GM21723 (cell line): Measurements from ENCODE around the gene PCDHGA5.
"Not testable (repeated sequence)": the region's sequence is repeated elsewhere in the genome, so short reads cannot be mapped to it uniquely, and the experiment has no call there.

Experiments
- ATAC-seq: cut with Tn5 transposase; IDR thresholded peaks from one replicate; pipeline ENCODE4 v1.9.1; 2021; ENCODE audit warnings: mild to moderate bottlenecking, moderate library complexity; ENCODE audit not compliant: unreplicated experiment

The PCDHGA5 gene

DNA sequence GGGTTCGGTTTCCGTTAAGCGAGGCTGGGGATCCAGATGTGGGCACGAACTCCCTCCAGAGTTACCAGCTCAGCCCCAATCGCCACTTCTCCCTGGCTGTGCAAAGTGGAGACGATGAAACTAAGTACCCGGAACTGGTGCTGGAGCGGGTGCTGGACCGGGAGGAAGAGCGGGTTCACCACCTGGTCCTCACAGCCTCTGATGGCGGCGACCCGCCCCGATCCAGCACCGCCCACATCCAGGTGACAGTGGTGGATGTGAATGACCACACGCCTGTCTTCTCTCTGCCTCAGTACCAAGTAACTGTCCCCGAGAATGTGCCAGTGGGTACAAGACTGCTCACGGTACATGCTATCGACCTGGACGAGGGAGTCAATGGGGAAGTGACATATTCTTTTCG lies 19.4 kb downstream of the PCDHGA5 start:
- ATAC-seq = no peak

DNA sequence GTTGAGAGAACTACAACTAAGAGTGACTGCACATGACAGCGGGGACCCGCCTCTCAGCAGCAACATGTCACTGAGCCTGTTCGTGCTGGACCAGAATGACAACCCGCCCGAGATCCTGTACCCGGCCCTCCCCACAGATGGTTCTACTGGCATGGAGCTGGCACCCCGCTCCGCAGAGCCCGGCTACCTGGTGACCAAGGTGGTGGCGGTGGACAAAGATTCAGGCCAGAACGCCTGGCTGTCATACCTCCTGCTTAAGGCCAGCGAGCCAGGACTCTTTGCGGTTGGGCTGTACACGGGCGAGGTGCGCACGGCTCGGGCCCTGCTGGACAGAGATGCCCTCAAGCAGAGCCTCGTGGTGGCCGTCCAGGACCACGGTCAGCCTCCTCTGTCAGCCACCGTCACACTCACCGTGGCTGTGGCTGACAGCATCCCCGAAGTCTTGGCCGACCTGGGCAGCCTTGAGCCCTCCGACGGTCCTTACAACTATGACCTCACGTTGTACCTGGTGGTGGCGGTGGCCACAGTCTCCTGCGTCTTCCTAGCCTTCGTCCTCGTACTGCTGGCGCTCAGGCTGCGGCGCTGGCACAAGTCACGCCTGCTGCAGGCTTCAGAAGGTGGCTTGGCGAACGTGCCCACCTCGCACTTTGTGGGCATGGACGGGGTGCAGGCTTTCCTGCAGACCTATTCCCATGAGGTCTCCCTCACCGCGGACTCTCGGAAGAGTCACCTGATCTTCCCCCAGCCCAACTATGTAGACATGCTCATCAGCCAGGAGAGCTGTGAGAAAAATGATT lies 20.7 kb downstream of the PCDHGA5 start:
- no peak for ATAC-seq

DNA sequence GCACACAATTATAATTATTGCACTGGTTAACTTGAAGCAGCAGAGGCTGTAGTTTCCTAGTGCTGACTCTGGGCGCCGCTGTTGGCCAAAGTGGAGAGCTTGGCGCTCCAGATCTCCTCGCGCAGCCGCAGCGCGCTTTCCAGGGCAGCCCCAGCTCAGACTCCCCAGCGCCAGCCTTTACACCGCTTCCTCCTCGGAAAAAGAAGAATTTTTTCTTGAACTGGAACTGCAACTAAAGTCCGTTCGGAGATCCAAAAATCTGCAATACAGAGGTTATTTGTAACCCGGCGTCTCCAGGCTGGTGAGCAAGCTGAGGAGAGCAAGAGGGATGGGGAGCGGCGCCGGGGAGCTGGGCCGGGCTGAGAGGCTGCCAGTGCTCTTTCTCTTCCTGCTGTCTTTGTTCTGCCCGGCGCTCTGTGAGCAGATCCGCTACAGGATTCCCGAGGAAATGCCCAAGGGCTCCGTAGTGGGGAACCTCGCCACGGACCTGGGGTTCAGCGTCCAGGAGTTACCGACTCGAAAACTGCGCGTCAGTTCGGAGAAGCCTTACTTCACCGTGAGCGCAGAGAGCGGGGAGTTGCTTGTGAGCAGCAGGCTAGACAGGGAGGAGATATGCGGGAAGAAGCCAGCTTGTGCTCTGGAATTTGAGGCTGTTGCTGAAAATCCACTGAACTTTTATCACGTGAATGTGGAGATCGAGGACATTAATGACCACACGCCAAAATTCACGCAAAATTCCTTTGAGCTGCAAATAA lies 23.8 kb downstream of the PCDHGA5 start, which contains the start of gene PCDHGB4:
PCDHGB4 (plus strand) TSS at position 142 of the 755 bp plus-strand sequence; CDS start at position 329, 187 bp downstream.
- ATAC-seq = not testable (repeated sequence)

DNA sequence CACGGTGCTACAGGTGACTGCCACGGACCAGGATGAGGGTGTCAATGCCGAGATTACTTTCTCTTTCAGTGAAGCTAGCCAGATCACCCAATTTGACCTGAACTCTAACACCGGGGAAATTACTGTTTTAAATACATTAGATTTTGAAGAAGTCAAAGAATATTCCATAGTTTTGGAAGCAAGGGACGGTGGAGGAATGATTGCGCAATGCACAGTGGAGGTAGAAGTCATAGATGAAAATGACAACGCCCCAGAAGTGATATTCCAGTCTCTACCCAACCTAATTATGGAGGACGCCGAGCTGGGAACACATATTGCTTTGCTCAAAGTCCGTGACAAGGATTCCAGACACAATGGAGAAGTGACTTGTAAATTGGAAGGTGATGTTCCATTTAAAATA lies 24.7 kb downstream of the PCDHGA5 start:
- no peak for ATAC-seq

DNA sequence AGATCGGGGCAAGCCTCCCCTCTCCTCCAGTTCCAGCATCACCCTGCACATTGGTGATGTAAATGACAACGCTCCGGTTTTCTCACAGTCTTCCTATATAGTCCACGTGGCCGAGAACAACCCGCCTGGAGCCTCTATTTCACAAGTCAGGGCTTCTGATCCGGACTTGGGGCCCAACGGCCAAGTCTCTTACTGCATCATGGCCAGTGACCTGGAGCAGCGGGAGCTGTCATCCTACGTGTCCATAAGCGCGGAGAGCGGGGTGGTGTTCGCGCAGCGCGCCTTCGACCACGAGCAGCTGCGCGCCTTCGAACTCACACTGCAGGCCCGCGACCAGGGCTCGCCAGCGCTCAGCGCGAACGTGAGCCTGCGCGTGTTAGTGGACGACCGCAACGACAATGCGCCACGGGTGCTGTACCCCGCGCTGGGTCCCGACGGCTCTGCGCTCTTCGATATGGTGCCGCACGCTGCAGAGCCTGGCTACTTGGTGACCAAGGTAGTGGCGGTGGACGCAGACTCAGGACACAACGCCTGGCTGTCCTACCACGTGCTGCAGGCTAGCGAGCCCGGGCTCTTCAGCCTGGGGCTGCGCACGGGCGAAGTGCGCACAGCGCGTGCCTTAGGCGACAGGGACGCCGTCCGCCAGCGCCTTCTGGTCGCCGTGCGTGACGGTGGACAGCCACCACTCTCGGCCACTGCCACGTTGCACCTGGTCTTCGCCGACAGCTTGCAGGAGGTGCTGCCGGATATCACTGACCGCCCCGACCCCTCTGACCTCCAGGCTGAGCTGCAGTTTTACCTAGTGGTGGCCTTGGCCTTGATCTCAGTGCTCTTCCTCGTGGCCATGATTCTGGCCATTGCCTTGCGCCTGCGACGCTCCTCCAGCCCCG lies 25.4 kb downstream of the PCDHGA5 start:
- no peak for ATAC-seq

DNA sequence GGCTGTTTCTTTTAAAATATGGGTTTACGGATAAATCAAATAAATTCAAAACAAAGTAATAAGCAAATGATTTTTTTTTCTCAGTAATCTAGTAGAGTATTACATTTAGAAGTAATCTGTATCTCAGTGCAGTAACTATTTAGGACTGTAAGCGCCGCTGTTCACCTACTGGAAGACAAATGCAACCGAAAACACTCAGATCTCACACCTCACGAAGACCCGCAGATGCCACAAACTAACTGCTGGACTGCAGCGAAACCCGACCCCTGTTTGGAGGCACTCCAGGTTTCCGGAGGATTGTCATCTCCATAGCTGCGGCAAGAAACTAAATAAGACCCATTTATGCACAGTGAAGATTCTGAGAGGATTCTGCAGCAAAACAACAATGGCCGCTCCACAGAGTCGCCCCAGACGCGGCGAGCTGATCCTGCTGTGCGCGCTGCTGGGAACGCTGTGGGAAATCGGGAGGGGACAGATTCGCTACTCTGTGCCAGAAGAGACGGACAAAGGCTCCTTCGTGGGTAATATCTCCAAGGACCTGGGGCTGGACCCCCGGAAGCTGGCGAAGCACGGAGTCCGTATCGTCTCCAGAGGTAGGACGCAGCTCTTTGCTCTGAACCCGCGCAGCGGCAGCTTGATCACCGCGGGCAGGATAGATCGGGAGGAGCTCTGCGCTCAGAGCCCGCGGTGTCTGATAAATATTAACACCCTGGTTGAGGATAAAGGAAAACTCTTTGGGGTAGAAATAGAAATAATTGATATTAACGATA lies 28.7 kb downstream of the PCDHGA5 start, which contains the start of gene PCDHGA8:
PCDHGA8 (plus strand) TSS at position 205 of the 770 bp plus-strand sequence; CDS start at position 386, 181 bp downstream.
- ATAC-seq = no peak

DNA sequence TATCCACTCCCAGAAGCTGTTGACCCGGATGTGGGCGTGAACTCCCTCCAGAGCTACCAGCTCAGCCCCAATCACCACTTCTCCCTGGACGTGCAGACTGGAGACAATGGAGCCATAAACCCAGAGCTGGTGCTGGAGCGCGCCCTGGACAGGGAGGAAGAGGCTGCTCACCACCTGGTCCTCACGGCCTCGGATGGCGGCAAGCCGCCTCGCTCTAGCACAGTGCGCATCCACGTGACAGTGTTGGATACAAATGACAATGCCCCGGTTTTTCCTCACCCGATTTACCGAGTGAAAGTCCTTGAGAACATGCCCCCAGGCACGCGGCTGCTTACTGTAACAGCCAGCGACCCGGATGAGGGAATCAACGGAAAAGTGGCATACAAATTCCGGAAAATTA lies 29.3 kb downstream of the PCDHGA5 start:
- ATAC-seq = no peak

DNA sequence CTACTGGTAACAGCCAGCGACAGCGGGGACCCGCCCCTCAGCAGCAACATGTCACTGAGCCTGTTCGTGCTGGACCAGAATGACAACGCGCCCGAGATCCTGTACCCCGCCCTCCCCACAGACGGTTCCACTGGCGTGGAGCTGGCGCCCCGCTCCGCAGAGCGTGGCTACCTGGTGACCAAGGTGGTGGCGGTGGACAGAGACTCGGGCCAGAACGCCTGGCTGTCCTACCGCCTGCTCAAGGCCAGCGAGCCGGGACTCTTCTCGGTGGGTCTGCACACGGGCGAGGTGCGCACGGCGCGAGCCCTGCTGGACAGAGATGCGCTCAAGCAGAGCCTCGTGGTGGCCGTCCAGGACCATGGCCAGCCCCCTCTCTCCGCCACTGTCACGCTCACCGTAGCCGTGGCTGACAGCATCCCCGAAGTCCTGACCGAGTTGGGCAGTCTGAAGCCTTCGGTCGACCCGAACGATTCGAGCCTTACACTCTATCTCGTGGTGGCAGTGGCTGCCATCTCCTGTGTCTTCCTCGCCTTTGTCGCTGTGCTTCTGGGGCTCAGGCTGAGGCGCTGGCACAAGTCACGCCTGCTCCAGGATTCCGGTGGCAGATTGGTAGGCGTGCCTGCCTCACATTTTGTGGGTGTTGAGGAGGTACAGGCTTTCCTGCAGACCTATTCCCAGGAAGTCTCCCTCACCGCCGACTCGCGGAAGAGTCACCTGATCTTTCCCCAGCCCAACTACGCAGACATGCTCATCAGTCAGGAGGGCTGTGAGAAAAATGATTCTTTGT lies 30.6 kb downstream of the PCDHGA5 start:
- not testable (repeated sequence) for ATAC-seq

DNA sequence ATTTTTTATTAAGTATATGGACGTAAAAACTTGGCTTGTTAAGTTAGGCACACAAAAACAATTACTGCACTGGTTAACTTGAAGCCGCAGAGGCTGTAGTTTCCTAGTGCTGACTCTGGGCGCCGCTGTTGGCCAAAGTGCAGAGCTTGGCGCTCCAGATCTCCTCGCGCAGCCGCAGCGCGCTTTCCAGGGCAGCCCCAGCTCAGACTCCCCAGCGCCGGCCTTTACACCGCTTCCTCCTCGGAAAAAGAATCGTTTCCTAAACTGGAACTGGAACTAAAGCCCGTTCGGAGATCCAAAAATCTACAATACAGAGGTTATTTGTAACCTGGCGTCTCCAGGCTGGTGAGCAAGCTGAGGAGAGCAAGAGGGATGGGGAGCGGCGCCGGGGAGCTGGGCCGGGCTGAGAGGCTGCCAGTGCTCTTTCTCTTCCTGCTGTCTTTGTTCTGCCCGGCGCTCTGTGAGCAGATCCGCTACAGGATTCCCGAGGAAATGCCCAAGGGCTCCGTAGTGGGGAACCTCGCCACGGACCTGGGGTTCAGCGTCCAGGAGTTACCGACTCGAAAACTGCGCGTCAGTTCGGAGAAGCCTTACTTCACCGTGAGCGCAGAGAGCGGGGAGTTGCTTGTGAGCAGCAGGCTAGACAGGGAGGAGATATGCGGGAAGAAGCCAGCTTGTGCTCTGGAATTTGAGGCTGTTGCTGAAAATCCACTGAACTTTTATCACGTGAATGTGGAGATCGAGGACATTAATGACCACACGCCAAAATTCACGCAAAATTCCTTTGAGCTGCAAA lies 34.0 kb downstream of the PCDHGA5 start, which contains the start of gene PCDHGB5:
PCDHGB5 (plus strand) TSS at position 192 of the 796 bp plus-strand sequence; CDS start at position 373, 181 bp downstream.
- peak; percentile 99 for ATAC-seq

DNA sequence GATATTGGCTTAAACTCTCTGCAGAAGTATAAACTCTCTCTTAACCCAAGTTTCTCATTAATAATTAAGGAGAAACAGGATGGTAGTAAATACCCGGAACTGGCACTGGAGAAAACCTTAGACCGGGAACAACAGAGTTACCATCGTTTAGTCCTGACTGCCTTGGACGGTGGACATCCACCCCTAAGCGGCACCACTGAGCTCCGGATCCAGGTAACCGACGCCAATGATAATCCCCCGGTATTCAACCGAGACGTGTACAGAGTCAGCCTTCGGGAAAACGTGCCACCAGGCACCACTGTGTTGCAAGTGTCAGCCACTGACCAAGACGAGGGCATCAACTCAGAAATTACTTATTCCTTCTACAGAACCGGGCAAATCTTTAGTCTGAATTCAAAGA lies 34.6 kb downstream of the PCDHGA5 start:
- no peak for ATAC-seq

DNA sequence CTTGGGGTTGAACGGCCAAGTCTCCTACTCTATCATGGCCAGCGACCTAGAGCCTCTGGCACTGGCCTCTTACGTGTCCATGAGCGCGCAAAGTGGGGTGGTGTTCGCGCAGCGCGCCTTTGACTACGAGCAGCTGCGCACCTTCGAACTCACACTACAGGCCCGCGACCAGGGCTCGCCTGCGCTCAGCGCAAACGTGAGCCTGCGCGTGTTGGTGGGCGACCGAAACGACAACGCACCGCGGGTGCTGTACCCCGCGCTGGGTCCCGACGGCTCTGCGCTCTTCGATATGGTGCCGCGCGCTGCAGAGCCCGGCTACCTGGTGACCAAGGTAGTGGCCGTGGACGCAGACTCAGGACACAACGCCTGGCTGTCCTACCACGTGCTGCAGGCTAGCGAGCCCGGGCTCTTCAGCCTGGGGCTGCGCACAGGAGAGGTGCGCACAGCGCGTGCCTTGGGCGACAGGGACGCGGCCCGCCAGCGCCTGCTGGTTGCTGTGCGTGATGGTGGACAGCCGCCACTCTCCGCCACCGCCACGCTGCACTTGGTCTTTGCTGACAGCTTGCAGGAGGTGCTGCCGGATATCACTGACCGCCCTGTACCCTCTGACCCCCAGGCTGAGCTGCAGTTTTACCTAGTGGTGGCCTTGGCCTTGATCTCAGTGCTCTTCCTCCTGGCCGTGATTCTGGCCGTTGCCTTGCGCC lies 35.7 kb downstream of the PCDHGA5 start:
- no peak for ATAC-seq

DNA sequence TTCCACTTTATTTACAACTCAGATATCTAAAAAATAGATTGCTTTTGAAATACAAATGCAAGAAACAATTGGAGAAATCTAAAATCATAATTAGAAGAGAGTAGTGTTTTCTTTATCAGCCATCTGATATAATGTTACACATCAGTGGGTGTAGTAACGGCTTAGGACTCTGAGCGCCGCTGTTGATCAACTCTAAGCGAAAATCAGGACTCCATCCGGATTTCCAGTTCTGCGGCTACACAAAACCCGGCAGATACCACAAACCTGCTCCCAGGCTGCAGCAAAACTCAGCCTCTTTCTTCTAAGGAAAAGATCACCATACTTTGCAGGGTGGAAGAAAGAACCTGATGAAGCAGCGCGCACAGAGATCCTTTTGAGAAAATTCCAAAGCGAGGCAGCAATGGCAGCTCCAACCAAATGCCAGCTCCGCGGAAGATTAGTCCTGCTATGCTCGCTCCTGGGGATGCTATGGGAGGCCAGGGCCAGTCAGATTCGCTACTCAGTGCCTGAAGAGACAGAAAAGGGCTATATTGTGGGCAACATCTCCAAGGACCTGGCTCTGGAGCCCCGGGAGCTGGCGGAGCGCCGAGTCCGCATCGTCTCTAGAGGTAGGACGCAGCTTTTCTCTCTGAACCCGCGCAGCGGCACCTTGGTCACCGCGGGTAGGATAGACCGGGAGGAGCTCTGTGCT lies 38.7 kb downstream of the PCDHGA5 start, which contains the start of gene PCDHGA9:
PCDHGA9 (plus strand) TSS at position 226 of the 691 bp plus-strand sequence; CDS start at position 401, 175 bp downstream.
- no peak for ATAC-seq

DNA sequence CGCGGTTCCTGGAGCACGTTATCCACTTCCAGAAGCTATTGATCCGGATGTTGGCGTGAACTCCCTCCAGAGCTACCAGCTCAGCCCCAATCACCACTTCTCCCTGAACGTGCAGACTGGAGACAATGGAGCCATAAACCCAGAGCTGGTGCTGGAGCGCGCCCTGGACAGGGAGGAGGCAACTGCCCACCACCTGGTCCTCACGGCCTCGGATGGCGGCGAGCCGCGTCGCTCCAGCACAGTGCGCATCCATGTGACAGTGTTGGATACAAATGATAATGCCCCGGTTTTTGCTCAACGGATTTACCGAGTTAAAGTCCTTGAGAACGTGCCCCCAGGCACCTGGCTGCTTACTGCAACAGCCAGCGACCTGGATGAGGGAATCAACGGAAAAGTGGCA lies 39.4 kb downstream of the PCDHGA5 start:
- no peak for ATAC-seq

DNA sequence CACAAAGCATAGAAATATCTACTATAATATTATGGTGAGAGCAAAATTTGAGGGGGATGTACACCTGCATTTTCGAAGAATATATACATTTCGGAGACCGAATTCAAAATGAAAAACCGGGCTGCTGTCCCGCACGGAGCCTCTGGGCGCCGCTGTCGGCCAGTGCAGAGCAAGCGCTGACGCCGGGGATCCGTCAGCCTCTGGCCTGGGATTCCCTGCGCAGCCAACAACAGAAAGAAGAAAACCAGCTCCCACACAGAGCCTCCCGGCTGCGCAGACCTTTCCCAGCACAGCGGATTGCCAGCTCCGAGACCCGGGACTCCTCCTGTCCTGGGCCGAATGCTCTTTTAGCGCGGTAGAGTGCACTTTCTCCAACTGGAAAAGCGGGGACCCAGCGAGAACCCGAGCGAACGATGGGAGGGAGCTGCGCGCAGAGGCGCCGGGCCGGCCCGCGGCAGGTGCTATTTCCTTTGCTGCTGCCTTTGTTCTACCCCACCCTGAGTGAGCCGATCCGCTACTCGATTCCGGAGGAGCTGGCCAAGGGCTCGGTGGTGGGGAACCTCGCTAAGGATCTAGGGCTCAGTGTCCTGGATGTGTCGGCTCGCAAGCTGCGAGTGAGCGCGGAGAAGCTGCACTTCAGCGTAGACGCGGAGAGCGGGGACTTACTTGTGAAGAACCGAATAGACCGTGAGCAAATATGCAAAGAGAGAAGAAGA lies 44.0 kb downstream of the PCDHGA5 start, which contains the start of gene PCDHGB6:
PCDHGB6 (plus strand) TSS at position 232 of the 716 bp plus-strand sequence; CDS start at position 414, 182 bp downstream.
- not testable (repeated sequence) for ATAC-seq

DNA sequence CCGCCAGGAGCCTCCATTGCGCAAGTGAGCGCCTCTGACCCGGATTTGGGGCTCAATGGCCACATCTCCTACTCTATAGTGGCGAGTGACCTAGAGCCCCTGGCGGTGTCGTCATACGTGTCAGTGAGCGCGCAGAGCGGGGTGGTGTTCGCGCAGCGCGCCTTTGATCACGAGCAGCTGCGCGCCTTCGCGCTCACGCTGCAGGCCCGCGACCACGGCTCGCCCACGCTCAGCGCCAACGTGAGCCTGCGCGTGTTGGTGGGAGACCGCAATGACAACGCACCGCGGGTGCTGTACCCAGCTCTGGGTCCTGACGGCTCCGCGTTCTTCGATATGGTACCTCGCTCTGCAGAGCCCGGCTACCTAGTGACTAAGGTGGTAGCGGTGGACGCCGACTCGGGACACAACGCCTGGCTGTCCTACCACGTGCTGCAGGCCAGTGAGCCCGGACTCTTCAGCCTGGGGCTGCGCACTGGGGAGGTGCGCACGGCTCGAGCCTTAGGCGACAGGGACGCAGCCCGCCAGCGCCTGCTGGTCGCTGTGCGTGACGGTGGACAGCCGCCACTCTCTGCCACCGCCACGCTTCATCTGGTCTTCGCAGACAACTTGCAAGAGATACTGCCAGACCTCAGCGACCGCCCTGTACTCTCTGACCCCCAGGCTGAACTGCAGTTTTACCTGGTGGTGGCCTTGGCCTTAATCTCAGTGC lies 45.8 kb downstream of the PCDHGA5 start:
- no peak for ATAC-seq

DNA sequence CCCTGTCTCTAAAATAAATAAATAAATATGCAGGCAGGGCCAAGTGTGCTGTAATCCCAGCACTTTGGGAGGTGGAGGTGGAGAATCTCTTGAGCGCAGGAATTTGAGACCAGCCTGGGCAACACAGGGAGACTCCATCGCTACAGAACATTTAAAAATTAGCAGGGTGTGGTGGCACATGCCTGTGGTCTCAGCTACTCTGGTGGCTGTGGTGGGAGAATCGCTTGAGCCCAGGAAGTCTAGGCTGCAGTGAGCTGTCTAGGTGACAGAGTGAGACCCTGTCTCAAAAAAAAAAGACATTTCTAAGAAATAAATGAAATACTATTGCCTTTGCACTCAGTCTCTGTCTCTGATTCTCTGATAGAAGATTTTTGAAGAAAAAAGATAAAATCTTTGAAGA lies 47.6 kb downstream of the PCDHGA5 start:
- ATAC-seq = no peak
